Naive thymus-derived CD8-positive, alpha-beta T cell (primary cell): ENCODE measurements around the gene QSOX2. TPM values are rescaled to one million over a fixed set of nuclear protein-coding genes. Genes with fewer than 3 reads are reported as not detected.

Source experiments
- ATAC-seq, 2 donors: fragments of 150-1000 bp; cut with Tn5 transposase in 1 of 2; sonication (Bioruptor Pico), chemical (Tn5 transposase) in 1 of 2; 1 replicate in 1 of 2; 2 replicates in 1 of 2; pipeline ENCODE4 v1.10.0; 2021; ENCODE audit warnings: mild to moderate bottlenecking in 2 of 2, moderate library complexity in 2 of 2
- POLR2A ChIA-PET: fragments of 350-600 bp; sonication (Branson Sonifier 250); formaldehyde crosslinking; loops from one replicate; lab custom pipeline; 2021; ENCODE audit warnings: antibody characterized with exemption; lab: Charles Lee
- DNase-seq, 10 donors: peaks; one replicate each; pipeline versions ENCODE4 v3.0.0 to v3.0.0-alpha.2; 2020 to 2022
- H3K27ac Mint-ChIP-seq, 10 donors: one replicate each; pipeline ENCODE4 v1.8.0; 2020 to 2022; ENCODE audit warnings: mild to moderate bottlenecking in 10 of 10, mixed read lengths in 10 of 10, moderate library complexity in 4 of 10, inconsistent platforms in 1 of 10
- H3K27me3 Mint-ChIP-seq, 5 donors: one replicate each; pipeline ENCODE4 v1.8.0; 2021 to 2022; ENCODE audit warnings: mixed read lengths in 5 of 5
- H3K36me3 Mint-ChIP-seq, 3 donors: one replicate each; pipeline ENCODE4 v1.8.0; 2020 to 2022; ENCODE audit warnings: mixed read lengths in 3 of 3, mild to moderate bottlenecking in 2 of 3, inconsistent platforms in 1 of 3
- H3K4me1 Mint-ChIP-seq, 4 donors: one replicate each; pipeline ENCODE4 v1.8.0; 2021 to 2022; ENCODE audit warnings: mixed read lengths in 4 of 4
- H3K4me3 Mint-ChIP-seq, 10 donors: one replicate each; pipeline ENCODE4 v1.8.0; 2020 to 2022; ENCODE audit warnings: mild to moderate bottlenecking in 10 of 10, mixed read lengths in 10 of 10, moderate library complexity in 6 of 10, inconsistent platforms in 1 of 10
- H3K9me3 Mint-ChIP-seq, 9 donors: one replicate each; pipeline ENCODE4 v1.8.0; 2020 to 2022; ENCODE audit warnings: mixed read lengths in 9 of 9, mild to moderate bottlenecking in 3 of 9, inconsistent platforms in 1 of 9, moderate library complexity in 1 of 9
- polyA plus RNA-seq, 3 donors: library from polyadenylated mRNA; unstranded; fragments of 300-500 nt; fragmentation: Illumina TruSeq; gene quantifications; one replicate each; pipeline ENCODE4 v1.2.3, GENCODE V29; 2021
- total RNA-seq, 8 experiments: library from RNA in 2 of 8; stranded (reverse) in 2 of 8; gene quantifications; one replicate each; pipeline ENCODE4 v1.2.3 and lab custom pipeline; 2021 to 2026

The QSOX2 gene
- total and polyA plus RNA-seq, 5 experiments from 2014 or later = 0.50 to 15.9 (median 0.86) TPM

DNA sequence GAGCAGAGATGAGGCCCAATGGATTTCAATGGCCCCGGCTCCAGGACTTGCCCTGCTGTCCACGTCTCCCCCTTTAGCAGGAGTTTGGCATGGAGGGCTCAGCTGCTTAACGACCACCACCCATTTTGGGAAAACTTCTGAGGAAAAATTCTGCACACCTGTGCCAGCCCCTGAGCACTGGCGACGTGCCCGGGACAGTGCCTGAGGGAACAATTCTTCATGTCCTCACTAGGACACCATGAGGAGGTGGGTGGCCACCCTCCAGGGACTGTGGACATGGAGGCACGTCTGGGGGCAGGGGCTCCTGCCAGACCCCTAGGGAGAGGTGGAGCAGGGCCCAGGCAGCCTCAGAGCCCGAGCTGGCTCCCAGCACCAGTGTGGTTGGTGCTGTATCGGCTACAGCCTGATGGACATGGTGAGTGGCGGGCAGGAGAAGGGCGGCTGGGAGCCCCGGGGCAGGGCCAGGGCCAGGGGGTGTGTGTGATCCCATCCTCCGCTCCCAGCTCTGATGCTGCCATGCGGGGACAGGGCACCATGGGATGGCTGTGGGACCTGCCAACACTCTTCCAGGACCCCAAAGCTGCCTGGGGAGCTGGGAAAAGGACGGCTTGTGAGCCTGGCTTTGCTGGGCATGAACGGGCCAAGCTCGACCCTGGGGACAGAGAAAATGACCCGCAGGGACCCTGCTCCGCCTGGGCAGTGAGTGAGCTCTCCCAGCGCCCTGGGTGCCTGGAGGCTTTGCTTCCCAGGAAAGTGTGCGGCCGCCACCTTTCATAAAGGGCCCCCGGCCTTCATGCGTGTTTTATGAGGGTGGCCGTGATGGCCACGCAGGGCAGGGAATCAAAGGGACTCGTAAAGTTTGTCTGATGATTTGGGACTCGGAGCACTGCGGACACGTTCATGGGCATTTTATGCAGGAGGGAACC is 3.6 kb upstream of the QSOX2 start:
- no peaks in the 10 kb centered on the region for H3K27me3 Mint-ChIP-seq
- H3K27ac Mint-ChIP-seq = peak overlapping the region in 1 of 10 donors; percentile 37
- ATAC-seq (no peak), DNase-seq (peak in 1 of 10 donors; percentile 58)
- no peaks in the 10 kb centered on the region for H3K9me3 Mint-ChIP-seq
- H3K4me1 Mint-ChIP-seq = peaks cover 8 to 17% (median 14%) of the 10 kb centered on the region in 4 donors
- POLR2A ChIA-PET = no interaction called here
- H3K36me3 Mint-ChIP-seq = no peaks in the 10 kb centered on the region
- no peak overlapping the region for H3K4me3 Mint-ChIP-seq

DNA sequence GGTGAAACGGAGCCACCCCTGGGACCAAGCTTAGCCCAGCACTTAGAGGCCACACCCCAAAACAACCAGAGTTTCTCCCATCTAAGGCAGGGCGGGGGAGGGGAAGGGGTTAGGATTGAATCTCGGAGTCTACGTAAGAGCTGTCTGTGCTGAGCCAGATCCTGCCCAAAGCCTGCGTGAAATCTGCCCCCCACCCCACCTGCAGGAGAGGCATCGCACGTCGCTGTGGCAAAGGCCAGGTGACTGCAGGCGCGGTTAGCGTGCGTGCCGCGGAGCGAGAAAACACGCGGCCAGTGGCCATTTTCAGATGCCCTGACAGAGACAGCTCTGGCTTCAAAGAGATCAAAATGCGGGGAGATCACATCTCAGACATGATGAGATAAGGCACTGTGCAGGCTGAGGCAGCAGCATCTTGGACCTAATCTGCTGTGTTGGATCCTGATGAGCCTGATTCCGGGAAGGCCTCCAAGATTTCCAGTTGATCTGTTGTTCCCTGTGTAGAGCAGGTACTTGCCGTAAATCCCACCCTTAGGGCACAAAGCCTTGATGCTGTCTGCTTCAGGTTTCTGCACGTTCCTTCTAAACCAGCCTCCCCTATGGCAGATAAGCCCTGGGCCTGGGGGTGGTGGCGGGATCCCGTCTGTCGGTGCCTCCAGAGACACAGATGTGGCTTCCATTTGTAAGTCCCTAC is 2.5 kb upstream of the QSOX2 start:
- Mint-ChIP-seq H3K36me3 (no peaks in the 10 kb centered on the region), H3K27ac (no peak overlapping the region), H3K27me3 (no peaks in the 10 kb centered on the region), H3K4me1 (peaks cover 16 to 28% (median 25%) of the 10 kb centered on the region in 4 donors), H3K9me3 (no peaks in the 10 kb centered on the region), H3K4me3 (no peak overlapping the region)
- ATAC-seq = no peak
- POLR2A ChIA-PET = interaction anchor here (3.7 kb wide), 1 partner anchor 19 kb away, joined by 11 read pairs; no protein-coding TSS in a partner anchor
- DNase-seq = no peak

GRCh38 chr9:136247551-136247916 is 1.9 kb upstream of the QSOX2 start:
- Mint-ChIP-seq H3K9me3 (no peaks in the 10 kb centered on the region), H3K36me3 (no peaks in the 10 kb centered on the region), H3K4me3 (peak overlapping the region in 1 of 10 donors; percentile 29), H3K27me3 (no peaks in the 10 kb centered on the region), H3K27ac (peak overlapping the region in 3 of 10 donors; percentile 9 to 46 (median 29)), H3K4me1 (peaks cover 21 to 34% (median 30%) of the 10 kb centered on the region in 4 donors)
- POLR2A ChIA-PET = interaction anchor here (3.7 kb wide), 1 partner anchor 20 kb away, joined by 11 read pairs; no protein-coding TSS in a partner anchor
- ATAC-seq (no peak), DNase-seq (no peak)

DNA sequence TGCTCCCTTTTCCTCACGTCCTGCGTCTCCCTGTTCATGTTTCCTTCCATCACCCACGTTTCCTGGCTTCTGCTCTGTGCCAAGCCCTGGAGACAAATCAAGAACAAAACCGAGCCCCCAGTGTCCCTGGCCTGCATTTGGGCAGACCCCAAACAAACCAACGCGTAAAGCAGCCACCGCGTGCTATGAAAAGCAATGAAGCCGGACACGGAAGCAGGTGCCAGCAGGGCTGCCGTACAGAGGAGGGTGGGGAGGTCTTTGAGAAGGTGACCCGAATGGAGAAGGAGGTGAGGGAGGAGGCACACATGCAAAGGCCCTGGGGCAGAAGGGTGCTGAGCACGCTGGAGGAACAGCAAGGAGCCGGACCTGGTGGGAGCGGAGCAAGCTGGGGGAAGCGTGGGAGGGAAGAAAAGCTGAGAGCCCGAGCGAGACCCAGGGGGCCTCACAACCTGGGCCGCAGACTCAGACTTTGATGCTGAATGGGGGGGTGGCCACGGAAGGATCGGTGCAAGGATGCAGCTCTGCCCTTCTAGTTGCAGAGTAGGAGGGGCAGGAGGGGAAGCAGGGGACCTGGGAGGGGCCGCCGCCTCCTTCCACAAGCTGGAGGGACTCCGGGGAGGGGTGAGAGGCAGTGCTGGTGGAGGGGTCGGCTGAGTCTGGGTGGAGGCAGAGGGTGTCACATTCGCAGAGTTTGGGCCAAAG is 1.4 kb upstream of the QSOX2 start:
- POLR2A ChIA-PET = interaction anchor here (2.1 to 3.7 kb wide), 2 partner anchors 20 to 286 kb away, joined by 7 to 11 read pairs; partner anchors contain the start of gene UBAC1
- ATAC-seq (no peak), DNase-seq (no peak)
- peak overlapping the region in 3 of 10 donors; percentile 2 to 42 (median 37) for H3K4me3 Mint-ChIP-seq
- H3K9me3 Mint-ChIP-seq = no peaks in the 10 kb centered on the region
- peaks cover 21 to 39% (median 34%) of the 10 kb centered on the region in 4 donors for H3K4me1 Mint-ChIP-seq
- peak overlapping the region in 4 of 10 donors; percentile 9 to 56 (median 44) for H3K27ac Mint-ChIP-seq
- no peaks in the 10 kb centered on the region for H3K36me3 Mint-ChIP-seq
- H3K27me3 Mint-ChIP-seq = no peaks in the 10 kb centered on the region

- Mint-ChIP-seq H3K4me3 (peak overlapping the region; percentile 90 to 99 (median 94)), H3K4me1 (peaks cover 23 to 58% (median 47%) of the 10 kb centered on the region in 4 donors), H3K36me3 (peaks cover 0 to 3% (median 0%) of the 10 kb centered on the region in 3 donors), H3K9me3 (no peaks in the 10 kb centered on the region), H3K27me3 (no peaks in the 10 kb centered on the region), H3K27ac (peak overlapping the region; percentile 85 to 95 (median 90))
- no peak for ATAC-seq
- DNase-seq = no peak
- POLR2A ChIA-PET = interaction anchor here (1.4 to 3.7 kb wide), 3 partner anchors 18 to 284 kb away, joined by 5 to 11 read pairs (median 7); partner anchors contain the start of gene UBAC1
Observed at GRCh38 chr9:136244969-136245218, 718 bp downstream of the QSOX2 start.

DNA sequence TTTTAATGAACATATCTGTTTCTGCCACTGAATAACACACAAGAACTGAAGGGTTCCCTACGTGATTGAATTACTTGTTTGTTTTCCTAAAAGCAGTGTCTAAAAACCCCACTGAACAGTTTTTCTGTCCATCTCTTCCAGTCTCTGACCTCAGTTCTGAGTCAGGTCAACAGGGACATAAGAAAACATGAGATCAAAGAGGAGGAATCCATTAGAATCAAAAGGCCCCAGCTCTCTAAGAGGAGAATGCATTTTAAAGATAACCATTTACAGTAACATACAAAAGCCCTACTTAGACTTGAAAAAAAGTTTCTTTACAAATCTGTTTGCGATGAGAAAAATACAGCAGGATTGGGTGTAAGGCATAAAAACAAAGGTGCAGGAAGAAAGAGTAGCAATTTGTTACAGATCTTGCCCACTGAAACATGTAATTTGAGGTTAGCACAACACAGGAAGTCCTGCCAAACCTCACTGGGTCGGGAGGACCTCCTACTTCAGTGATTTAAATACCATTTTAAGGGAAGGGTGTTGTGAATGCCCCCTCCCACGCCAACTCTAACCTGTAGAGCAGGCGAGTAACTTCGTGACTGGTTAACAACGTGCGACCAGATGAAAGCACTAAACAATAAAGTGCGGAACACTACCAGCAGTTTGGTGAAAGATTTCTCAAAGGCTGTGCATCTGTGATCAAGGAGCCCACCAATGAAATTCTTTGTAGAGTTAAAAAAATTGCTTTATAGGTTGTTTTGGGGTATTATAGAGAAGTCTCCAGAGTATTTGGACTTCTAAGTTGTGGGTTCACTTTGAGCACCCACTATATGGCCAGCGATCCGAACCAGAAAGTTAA is 1.3 kb downstream of the QSOX2 start:
- peaks cover 24 to 64% (median 52%) of the 10 kb centered on the region in 4 donors for H3K4me1 Mint-ChIP-seq
- peak in 9 of 10 donors; percentile 23 to 74 (median 49) for DNase-seq
- POLR2A ChIA-PET = interaction anchor here (1.4 to 3.7 kb wide), 4 partner anchors 18 to 283 kb away, joined by 3 to 11 read pairs (median 6); partner anchors contain the start of genes DNLZ and UBAC1

DNA sequence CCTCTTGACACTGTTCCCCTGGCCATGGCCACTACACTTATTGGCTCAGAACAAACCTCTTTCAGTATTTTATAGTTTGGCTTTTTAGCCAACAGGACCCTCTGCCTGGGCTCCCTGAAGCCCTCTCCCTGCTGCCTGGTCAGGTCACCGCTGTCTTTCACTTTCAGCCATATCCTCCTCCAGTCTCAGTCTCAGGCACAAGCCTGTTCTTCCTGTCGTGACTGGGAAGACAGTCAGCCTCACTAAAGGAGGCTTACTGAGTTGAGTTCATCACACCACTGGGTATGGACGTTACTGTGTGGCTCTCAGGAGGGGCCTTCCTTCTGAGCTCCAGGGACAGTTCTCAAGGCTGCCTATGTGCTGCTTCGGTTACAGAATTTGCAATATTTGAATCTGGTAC is 2.0 kb downstream of the QSOX2 start:
- H3K4me3 Mint-ChIP-seq = peak overlapping the region; percentile 90 to 99 (median 94)
- H3K4me1 Mint-ChIP-seq = peaks cover 27 to 69% (median 55%) of the 10 kb centered on the region in 4 donors
- no peak for ATAC-seq
- H3K36me3 Mint-ChIP-seq = peaks cover 0 to 3% (median 0%) of the 10 kb centered on the region in 3 donors
- H3K27ac Mint-ChIP-seq = peak overlapping the region; percentile 85 to 95 (median 90)
- no peaks in the 10 kb centered on the region for H3K9me3 Mint-ChIP-seq
- no peaks in the 10 kb centered on the region for H3K27me3 Mint-ChIP-seq
- no peak for DNase-seq
- POLR2A ChIA-PET = interaction anchor here (1.5 to 1.6 kb wide), 2 partner anchors 24 to 120 kb away, joined by 3 to 6 read pairs; partner anchors contain the start of gene DNLZ

More for the DNA sequence above, 1.3 kb downstream of the QSOX2 start:
- H3K27ac Mint-ChIP-seq = peak overlapping the region; percentile 85 to 95 (median 90)
- ATAC-seq = peak; percentile 41 to 64
- H3K4me3 Mint-ChIP-seq = peak overlapping the region; percentile 90 to 99 (median 94)
- H3K9me3 Mint-ChIP-seq = no peaks in the 10 kb centered on the region
- no peaks in the 10 kb centered on the region for H3K27me3 Mint-ChIP-seq
- peaks cover 0 to 3% (median 0%) of the 10 kb centered on the region in 3 donors for H3K36me3 Mint-ChIP-seq

- ATAC-seq (no peak), DNase-seq (peak in 1 of 10 donors; percentile 25)
- Mint-ChIP-seq H3K4me1 (peaks cover 27 to 76% (median 58%) of the 10 kb centered on the region in 4 donors), H3K4me3 (peak overlapping the region in 9 of 10 donors; percentile 22 to 99 (median 94)), H3K27me3 (no peaks in the 10 kb centered on the region), H3K9me3 (no peaks in the 10 kb centered on the region), H3K27ac (peak overlapping the region; percentile 82 to 95 (median 90)), H3K36me3 (peaks cover 0 to 3% (median 0%) of the 10 kb centered on the region in 3 donors)
- POLR2A ChIA-PET = interaction anchor here (1.5 to 1.6 kb wide), 2 partner anchors 24 to 121 kb away, joined by 3 to 6 read pairs; partner anchors contain the start of gene DNLZ
Observed at GRCh38 chr9:136242918-136243525, 2.6 kb downstream of the QSOX2 start.

DNA sequence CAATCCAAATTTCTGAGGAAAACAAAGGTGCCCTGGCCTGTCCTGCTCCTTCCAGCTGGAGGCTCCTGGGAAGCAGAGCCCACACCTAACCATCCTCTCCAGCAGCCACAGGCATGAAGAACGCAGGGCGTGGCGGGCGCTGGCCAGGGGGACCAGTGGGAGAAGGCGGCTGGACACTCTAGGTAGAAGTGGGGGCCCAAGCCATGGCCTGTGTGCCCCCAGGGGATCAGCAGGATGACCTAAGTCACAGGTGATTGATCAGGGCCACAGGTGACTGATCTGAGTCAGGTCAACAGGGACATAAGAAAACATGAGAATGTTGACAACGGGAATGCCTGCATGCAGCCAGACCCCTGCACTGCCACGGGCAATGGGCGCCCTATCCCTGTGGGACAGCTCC is 3.4 kb downstream of the QSOX2 start:
- POLR2A ChIA-PET = interaction anchor here (1.6 kb wide), 1 partner anchor 25 kb away, joined by 6 read pairs; no protein-coding TSS in a partner anchor
- Mint-ChIP-seq H3K4me3 (no peak overlapping the region), H3K4me1 (peaks cover 27 to 80% (median 59%) of the 10 kb centered on the region in 4 donors), H3K9me3 (no peaks in the 10 kb centered on the region), H3K27ac (peak overlapping the region in 2 of 10 donors; percentile 17 to 48), H3K27me3 (no peaks in the 10 kb centered on the region), H3K36me3 (peaks cover 0 to 3% (median 0%) of the 10 kb centered on the region in 3 donors)
- DNase-seq (no peak), ATAC-seq (no peak)

DNA sequence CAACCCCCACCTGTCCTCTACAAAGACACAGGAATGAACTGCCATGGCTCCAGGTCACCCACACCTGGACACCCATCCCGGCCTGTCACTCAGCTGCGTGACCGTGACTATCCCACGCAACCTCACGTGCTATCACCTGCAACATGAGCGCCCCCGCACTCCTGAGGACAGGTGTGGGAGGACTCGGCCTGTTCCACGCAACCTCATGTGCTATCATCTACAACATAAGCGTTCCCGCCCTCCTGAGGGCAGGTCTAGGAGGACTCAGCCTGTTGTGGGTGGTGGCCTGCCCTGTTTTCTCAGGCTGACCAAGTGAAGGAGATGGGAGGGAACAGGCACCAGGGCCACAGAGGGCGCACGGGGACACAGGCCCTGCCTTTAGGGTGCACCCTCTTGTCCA is 4.1 kb downstream of the QSOX2 start:
- H3K27me3 Mint-ChIP-seq = no peaks in the 10 kb centered on the region
- no peaks in the 10 kb centered on the region for H3K9me3 Mint-ChIP-seq
- H3K27ac Mint-ChIP-seq = peak overlapping the region in 2 of 10 donors; percentile 17 to 44
- POLR2A ChIA-PET = no interaction called here
- ATAC-seq = no peak
- DNase-seq = no peak
- peaks cover 0 to 3% (median 0%) of the 10 kb centered on the region in 3 donors for H3K36me3 Mint-ChIP-seq
- H3K4me1 Mint-ChIP-seq = peaks cover 27 to 80% (median 59%) of the 10 kb centered on the region in 4 donors
- H3K4me3 Mint-ChIP-seq = peak overlapping the region in 1 of 10 donors; percentile 29

- Mint-ChIP-seq H3K27ac (peak overlapping the region in 1 of 10 donors; percentile 44), H3K27me3 (no peaks in the 10 kb centered on the region), H3K4me1 (peaks cover 27 to 74% (median 57%) of the 10 kb centered on the region in 4 donors), H3K4me3 (no peak overlapping the region), H3K9me3 (no peaks in the 10 kb centered on the region), H3K36me3 (peaks cover 0 to 7% (median 0%) of the 10 kb centered on the region in 3 donors)
- POLR2A ChIA-PET = no interaction called here
- DNase-seq (no peak), ATAC-seq (no peak)
Observed at GRCh38 chr9:136240941-136241340, 4.7 kb downstream of the QSOX2 start.
